Heart left ventricle (tissue), 16 donors: ENCODE data around the gene PNISR. TPM values are rescaled to one million over a fixed set of nuclear protein-coding genes. Genes with fewer than 3 reads are reported as not detected.

Experiments used
- ATAC-seq, 4 donors: fragments of 200-7000 bp; cut with Tn5 transposase; one replicate each; pipeline ENCODE4 v1.9.1; 2020 to 2022; ENCODE audit warnings: moderate library complexity in 4 of 4, mild to moderate bottlenecking in 3 of 4, moderate number of reproducible peaks in 1 of 4
- DNase-seq, 5 donors: peaks; one replicate each; pipeline ENCODE4 v3.0.0-alpha.2; 2020
- H3K27ac ChIP-seq, 12 donors: fragments of 200-600 bp; sonication (generic) in 4 of 12; one replicate each; pipeline versions ENCODE4 v1.5.0 to v1.8.0; 2016 to 2022; ENCODE audit warnings: mild to moderate bottlenecking in 2 of 12
- H3K27me3 ChIP-seq, 9 donors: fragments of 200-600 bp; sonication (generic) in 2 of 9; one replicate each; pipeline versions ENCODE4 v1.5.1 to v1.8.0; 2016 to 2022; ENCODE audit warnings: mild to moderate bottlenecking in 3 of 9
- H3K36me3 ChIP-seq, 9 donors: fragments of 200-600 bp; sonication (generic) in 2 of 9; one replicate each; pipeline versions ENCODE4 v1.5.0 to v1.8.0; 2018 to 2022; ENCODE audit warnings: mild to moderate bottlenecking in 2 of 9
- H3K4me1 ChIP-seq, 12 donors: fragments of 200-600 bp; sonication (generic) in 4 of 12; one replicate each; pipeline versions ENCODE4 v1.5.0 to v1.8.0; 2016 to 2022; ENCODE audit warnings: mild to moderate bottlenecking in 3 of 12
- H3K4me3 ChIP-seq, 12 donors: fragments of 200-600 bp; sonication (generic) in 4 of 12; one replicate each; pipeline versions ENCODE4 v1.5.0 to v1.8.0; 2017 to 2022; ENCODE audit warnings: mild to moderate bottlenecking in 9 of 12, moderate library complexity in 4 of 12
- H3K9me3 ChIP-seq, 12 donors: fragments of 200-600 bp; sonication (generic) in 4 of 12; one replicate each; pipeline versions ENCODE4 v1.5.0 to v1.8.0; 2016 to 2022; ENCODE audit warnings: mild to moderate bottlenecking in 1 of 12
- POLR2A ChIP-seq, 2 donors: fragments of 450-650 bp; IDR thresholded peaks; one replicate each; pipeline ENCODE4 v1.6.1; 2017; ENCODE audit warnings: antibody characterized with exemption in 2 of 2, mild to moderate bottlenecking in 2 of 2, moderate library complexity in 2 of 2
- WGBS, 4 donors: extraction: QIAGEN DNeasy Blood & Tissue Kit in 2 of 4; methylation state at CpG; one replicate each; pipeline versions ENCODE4 v1.1.5 to v1.1.7; 2013 to 2018; 5-methylcytosine and 5-hydroxymethylcytosine counted together
- intact Hi-C, 10 donors: fragments of 100-400 bp; cut with DNase I; formaldehyde crosslinking; loops; one replicate each; pipeline versions ENCODE4 v1.11.1 to v1.14.2; 2022
- polyA plus RNA-seq, 2 donors: library from polyadenylated mRNA; stranded (reverse); fragments of 200-250 nt; gene quantifications; one replicate each; pipeline ENCODE4 v1.2.3, GENCODE V29; 2013
- total RNA-seq, 9 donors: library from RNA; depleted of rRNA in 2 of 9; stranded (reverse); fragments of >200 nt in 2 of 9; fragmentation: NEBNext Ultra II Directional in 3 of 9; extraction: Animal tissue kit (Norgen Biotek cat#: 25700) in 3 of 9; gene quantifications; one replicate each; pipeline versions ENCODE4 v1.1.0 to v1.2.4, GENCODE V29; 2016 to 2023
- TF ChIP-seq, protein P1 (sequence below), 12 donors: fragments of 200-600 bp; sonication (generic) in 4 of 12; IDR thresholded peaks; one replicate each; pipeline versions ENCODE4 v1.5.0 to v1.8.0; 2018 to 2022; ENCODE audit warnings: antibody characterized with exemption in 12 of 12, mild to moderate bottlenecking in 5 of 12
- donor health status: ischemic (EF 13 %, LVEDD 7.1; RV severe dilation, severe dysfunction).
- donor health status: healthy with polysubstance abuse.
- donor health status: DM: no; HTN: yes; CAD: no.
- donor health status: DM: no; HTN: no; CAD: no.
- donor health status: ischemic (EF 25% LVEDD 6.9; RV normal size, moderate dysfunction).
- donor health status: ischemic (EF 25% LVEDD 5.7; RV mildly dilated, moderate dysfunction).
- donor health status: healthy.
- donor health status: DM: yes; HTN: yes; CAD: no.
- donor health status: ischemic (EF 35%, LVEDD 5.7; RV mildly dilated, moderate dysfunction).
- donor health status: nonischemic (EF 11% LVEDD 7.7; RV severe dilation, severe dysfunction).
- donor health status: DM: yes; HTN: yes; CAD: no.
- donor health status: PGD.
- donor health status: ischemic (EF 29% LVEDD 5.4; RV normal size, mild dysfunction).
- donor health status: nonischemic (EF 23%, LVEDD 6.1; RV moderate dilation, normal function).

Gene PNISR
- total and polyA plus RNA-seq, 11 donors, result 20.8 to 64.8 (median 48.9) TPM

DNA sequence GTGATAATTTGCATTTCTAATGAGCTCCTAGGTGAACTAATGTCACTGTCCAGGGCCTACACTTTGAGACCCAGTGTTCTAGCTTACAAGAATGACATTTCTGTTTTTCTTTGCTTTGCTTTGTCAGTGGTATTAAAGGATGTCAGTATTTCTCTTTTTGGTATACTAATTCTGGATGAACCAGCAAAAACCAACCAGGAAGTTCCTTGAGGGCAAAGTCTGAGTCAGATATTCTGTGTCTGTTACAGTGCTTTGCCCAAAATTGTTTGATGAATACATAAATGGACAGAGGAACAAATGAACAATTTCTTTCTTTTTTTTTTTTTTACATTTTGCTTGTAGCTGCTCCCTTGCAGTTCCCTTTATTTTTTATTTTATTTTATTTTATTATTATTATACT is 46.5 kb downstream of the PNISR start:
- H3K4me1 ChIP-seq, result no peaks in the 10 kb centered on the region
- no peak for ATAC-seq
- no peaks in the 10 kb centered on the region for H3K9me3 ChIP-seq
- H3K27ac ChIP-seq, result no peak overlapping the region
- no peak for DNase-seq
- H3K27me3 ChIP-seq, result no peaks in the 10 kb centered on the region
- intact Hi-C loops, result no loop called here
- no peak overlapping the region for H3K4me3 ChIP-seq
- TF ChIP-seq POLR2A (IDR thresholded peaks at IDR 0.05), result no peak
- TF ChIP-seq, protein P1, sequence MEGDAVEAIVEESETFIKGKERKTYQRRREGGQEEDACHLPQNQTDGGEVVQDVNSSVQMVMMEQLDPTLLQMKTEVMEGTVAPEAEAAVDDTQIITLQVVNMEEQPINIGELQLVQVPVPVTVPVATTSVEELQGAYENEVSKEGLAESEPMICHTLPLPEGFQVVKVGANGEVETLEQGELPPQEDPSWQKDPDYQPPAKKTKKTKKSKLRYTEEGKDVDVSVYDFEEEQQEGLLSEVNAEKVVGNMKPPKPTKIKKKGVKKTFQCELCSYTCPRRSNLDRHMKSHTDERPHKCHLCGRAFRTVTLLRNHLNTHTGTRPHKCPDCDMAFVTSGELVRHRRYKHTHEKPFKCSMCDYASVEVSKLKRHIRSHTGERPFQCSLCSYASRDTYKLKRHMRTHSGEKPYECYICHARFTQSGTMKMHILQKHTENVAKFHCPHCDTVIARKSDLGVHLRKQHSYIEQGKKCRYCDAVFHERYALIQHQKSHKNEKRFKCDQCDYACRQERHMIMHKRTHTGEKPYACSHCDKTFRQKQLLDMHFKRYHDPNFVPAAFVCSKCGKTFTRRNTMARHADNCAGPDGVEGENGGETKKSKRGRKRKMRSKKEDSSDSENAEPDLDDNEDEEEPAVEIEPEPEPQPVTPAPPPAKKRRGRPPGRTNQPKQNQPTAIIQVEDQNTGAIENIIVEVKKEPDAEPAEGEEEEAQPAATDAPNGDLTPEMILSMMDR (IDR thresholded peaks at IDR 0.05), result no peak
- H3K36me3 ChIP-seq, result peaks cover 0 to 16% (median 0%) of the 10 kb centered on the region in 9 donors

DNA sequence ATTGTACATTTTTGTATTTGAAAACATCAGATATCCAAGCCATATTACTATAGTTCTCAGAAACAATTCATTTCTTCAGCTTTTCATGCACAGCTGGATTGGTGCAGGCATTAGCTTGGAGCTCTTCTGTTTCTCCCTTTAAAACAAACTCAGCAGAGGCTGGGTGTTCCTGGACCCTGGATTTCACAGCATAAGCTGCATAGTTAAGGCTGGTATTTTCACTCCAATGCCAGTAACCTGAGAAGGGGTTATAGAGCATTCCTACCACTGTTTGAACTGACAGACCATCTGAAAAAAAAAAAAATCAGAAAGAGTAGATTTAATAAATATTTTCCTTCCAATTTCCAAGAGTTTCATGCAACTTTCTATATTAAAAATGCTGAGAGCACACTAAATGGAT is 55.6 kb downstream of the PNISR start:
- no peak for ATAC-seq

DNA sequence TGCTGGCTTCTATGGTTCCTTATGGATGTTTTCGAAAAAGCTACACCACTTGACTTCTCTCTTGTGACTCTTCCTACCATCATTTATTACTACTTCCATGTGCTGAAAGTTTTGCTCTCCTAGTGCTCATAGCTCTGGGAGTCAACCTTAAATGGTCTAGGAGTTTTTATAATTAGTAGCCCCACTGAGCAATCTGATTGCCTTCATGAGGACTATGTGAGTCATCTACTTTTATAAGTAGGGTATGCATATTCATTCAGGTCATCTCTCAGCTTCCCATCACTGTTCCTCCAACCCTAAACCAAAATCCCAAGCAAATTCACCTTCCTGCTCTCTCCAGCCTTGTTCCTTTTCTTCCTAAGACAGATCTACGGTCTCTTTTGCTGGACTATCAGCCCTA is 58.3 kb downstream of the PNISR start:
- Histone ChIP-seq H3K4me1 (no peaks in the 10 kb centered on the region), H3K36me3 (peaks cover 0 to 25% (median 0%) of the 10 kb centered on the region in 9 donors), H3K4me3 (no peak overlapping the region), H3K27me3 (no peaks in the 10 kb centered on the region), H3K9me3 (no peaks in the 10 kb centered on the region), H3K27ac (no peak overlapping the region)
- WGBS, 4 donors, result 95 to 100% (median 97%) methylated on average over 2 of the region's 2 CpGs
- intact Hi-C loops, result no loop called here
- TF ChIP-seq, protein P1 (IDR thresholded peaks at IDR 0.05), result no peak
- TF ChIP-seq POLR2A (IDR thresholded peaks at IDR 0.05), result no peak
- DNase-seq (no peak), ATAC-seq (no peak)

More for the DNA sequence above, 55.6 kb downstream of the PNISR start:
- Histone ChIP-seq H3K4me1 (no peaks in the 10 kb centered on the region), H3K4me3 (no peak overlapping the region), H3K36me3 (peaks cover 0 to 39% (median 0%) of the 10 kb centered on the region in 9 donors), H3K27ac (no peak overlapping the region), H3K9me3 (no peaks in the 10 kb centered on the region), H3K27me3 (no peaks in the 10 kb centered on the region)
- intact Hi-C loops, result no loop called here
- TF ChIP-seq POLR2A (IDR thresholded peaks at IDR 0.05), result no peak
- TF ChIP-seq, protein P1 (IDR thresholded peaks at IDR 0.05), result no peak
- DNase-seq, result no peak

- Histone ChIP-seq H3K27me3 (peaks cover 0 to 10% (median 0%) of the 10 kb centered on the region in 9 donors), H3K4me1 (no peaks in the 10 kb centered on the region), H3K27ac (no peak overlapping the region), H3K4me3 (no peak overlapping the region), H3K9me3 (no peaks in the 10 kb centered on the region), H3K36me3 (peaks cover 0 to 9% (median 0%) of the 10 kb centered on the region in 9 donors)
- DNase-seq (no peak), ATAC-seq (no peak)
- WGBS, 4 donors, result 85 to 95% (median 92%) methylated on average over 5 of the region's 5 CpGs
- intact Hi-C loops, result no loop called here
- TF ChIP-seq, protein P1 (IDR thresholded peaks at IDR 0.05), result no peak
- TF ChIP-seq POLR2A (IDR thresholded peaks at IDR 0.05), result no peak
Measured at GRCh38 chr6:99364026-99364425, 61.1 kb downstream of the PNISR start.
